ENCODE measurements around the gene TDRD10.

TDRD10 gene, protein sequence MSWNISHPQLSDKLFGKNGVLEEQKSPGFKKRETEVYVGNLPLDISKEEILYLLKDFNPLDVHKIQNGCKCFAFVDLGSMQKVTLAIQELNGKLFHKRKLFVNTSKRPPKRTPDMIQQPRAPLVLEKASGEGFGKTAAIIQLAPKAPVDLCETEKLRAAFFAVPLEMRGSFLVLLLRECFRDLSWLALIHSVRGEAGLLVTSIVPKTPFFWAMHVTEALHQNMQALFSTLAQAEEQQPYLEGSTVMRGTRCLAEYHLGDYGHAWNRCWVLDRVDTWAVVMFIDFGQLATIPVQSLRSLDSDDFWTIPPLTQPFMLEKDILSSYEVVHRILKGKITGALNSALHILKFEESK

DNA sequence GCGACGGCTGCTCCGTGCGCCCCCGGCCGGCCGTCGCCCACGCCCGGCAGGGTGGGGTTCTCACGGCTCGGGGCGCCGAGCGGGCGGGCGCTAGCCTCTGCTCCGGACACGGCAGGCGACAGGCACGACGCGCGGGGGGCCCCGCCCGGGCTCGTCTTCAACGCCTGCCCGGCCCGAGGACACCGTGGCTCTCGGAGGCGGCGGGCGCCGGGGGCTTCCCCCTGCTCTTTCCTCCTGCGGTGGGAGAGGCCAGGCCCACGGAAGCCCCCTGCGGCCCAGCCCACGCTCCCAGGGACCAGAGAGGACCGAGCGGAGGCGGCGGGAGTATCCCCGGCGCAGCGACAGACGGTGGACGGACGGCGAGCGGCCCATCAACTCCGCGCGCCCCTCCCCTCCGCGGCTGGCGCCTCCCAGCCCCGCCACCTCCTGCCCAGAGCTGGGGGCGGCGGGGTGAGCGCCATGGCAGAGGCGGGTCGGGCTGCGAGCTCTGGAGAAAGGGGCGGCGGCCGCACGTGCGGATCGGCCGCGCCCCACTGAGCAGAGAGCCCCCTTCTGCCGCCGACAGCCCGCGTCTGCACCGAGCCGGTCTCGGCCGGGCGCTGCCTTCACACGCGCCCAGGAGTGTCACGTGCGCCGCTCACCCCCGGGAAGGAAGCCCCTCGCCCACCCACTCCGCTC, at the start of gene TDRD10, which contains the start of gene SHE:
TDRD10 (plus strand) TSS at position 154 of the 678 bp plus-strand sequence. CDS start 4,685 bp downstream, outside the sequence.
SHE (minus strand) TSS at position 347 of the 678 bp plus-strand sequence. CDS start 386 bp downstream, outside the sequence.
- intact Hi-C loops (cut with DNase I): no loop called here
- DNase-seq: no peak

DNA sequence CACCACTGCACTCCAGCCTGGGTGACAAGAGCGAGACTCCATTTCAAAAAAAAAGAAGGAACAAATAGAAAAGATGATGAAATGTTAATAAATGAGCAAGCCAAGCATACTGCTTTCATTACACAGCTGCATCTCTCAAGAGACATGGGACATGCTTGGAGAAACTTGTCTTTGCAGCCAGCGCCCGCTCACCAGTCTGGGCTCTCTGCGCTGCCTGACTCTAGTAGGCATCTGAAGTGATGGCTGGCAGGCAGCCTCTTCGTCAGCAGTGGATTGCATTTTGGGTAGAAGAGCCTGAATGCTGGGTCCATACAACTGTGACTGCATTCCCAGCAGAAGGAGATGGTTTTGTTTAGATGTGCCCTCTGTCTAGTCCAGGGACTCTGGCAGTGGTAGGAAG, 48.9 kb upstream of the TDRD10 start:
- peak in 3 of 10 donors; percentile 45 to 80 (median 59) for DNase-seq
- intact Hi-C loops (cut with DNase I): no loop called here

DNA sequence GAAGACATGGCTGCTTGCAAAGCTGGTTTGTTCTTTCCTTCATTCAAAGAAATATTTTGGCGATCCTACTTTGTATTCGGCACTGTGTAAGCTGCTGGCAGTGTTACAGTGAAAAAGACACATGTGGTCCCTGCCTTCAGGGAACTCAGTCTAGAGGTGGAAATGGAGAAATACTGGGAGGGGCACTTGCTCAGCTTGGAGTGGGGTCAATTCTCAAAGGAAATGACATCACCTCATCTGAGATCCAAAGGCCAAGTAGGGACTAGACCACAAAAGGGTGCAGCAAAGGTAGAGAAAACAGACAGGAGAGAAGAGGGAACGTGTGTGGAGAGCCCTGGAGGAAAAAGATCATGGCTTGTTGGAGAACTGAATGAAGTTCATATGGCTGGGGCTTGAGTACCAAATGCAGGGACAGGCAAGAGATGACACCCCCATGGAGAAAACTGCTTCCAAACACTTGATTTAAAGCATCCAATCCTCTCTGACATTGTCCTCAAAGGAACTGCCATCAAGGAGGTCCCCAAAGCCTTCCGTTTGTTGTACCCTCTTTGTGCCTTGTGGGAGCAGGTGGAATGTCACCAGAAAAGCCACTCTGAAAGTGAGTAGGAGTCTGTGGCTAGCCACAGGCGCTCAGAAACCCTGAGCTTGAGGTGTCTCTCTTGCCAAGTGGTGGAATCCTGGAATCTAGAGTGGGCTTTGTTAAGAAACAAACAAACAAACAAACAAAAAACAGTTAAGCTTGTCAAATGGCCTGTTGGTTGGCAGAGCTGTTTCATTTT, 48.3 kb upstream of the TDRD10 start:
- DNase-seq: peak in 1 of 10 donors; percentile 5
- intact Hi-C loops (cut with DNase I): no loop called here

DNA sequence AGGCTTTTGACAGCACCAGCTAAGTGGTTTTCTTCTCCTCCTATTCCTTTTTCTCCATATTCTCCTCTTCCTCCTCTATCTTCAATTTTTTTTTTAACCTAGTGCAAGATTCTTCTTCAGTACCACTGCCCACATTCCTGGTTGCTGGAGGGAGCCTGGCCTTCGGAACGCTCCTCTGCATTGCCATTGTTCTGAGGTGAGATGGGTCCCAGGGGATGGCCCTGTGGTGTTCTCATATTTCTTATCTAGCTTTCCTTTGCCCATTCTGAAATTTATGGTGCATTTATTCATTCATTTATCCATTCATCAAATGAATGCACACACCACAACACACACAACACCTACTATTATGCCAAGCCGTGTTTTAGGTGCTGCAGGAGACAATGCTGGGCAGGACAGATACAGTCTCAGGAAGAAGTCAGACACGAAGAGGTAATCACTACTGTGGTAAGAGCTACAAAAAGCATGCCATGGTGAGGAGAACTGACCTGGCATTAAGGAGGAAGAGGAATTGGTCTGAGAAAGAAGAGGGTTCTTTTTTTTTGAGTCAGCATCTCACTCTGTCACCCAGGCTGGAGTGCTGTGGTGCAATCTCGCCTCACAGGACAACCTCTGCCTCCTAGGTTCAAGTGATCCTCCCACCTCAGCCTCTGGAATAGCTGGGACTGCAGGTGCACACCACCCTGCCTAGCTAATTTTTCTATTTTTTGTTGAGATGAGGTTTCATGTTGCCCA, 47.5 kb upstream of the TDRD10 start:
- peak in 1 of 10 donors; percentile 32 for DNase-seq
- intact Hi-C loops (cut with DNase I): no loop called here

DNA sequence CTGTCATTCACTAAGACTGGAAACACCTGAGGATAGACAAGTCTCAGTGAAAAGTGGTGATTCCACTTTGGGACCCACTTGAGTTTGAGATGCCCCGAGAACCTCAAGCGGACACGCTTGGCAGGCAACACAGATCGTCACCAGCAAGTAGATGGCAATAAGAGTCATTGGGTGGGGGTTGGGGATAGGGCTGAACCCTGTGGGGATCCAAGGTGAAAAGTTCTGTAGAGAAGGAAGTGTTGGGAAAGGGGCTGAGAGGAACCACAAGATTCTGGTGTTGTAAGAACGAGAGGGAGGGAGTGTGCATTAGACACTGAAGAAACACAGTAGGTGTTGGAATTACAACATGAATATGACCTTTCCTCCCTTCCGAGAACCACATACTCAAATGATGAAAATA, 45.4 kb upstream of the TDRD10 start:
- intact Hi-C loops (cut with DNase I): no loop called here
- no peak for DNase-seq

DNA sequence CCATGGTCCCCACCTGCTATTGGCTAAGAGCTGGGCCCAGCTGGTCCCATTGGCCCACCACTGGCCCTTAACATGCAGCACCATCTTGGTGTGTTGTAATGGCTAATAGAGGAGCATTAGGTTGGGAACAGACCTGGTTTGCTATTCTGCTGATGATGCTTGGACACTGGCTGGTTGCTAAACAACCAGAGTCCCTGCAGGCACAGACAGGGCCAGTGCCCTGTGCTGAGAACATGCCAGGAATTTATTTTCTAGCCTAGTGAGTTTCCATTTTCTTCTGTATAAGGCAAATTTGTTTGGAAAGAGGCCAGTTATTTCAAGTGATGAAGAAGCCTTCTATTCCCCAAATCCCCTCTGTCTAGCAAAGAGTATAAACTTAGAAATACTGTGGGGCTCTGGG, 42.9 kb upstream of the TDRD10 start:
- no peak for DNase-seq
- intact Hi-C loops (cut with DNase I): no loop called here

DNA sequence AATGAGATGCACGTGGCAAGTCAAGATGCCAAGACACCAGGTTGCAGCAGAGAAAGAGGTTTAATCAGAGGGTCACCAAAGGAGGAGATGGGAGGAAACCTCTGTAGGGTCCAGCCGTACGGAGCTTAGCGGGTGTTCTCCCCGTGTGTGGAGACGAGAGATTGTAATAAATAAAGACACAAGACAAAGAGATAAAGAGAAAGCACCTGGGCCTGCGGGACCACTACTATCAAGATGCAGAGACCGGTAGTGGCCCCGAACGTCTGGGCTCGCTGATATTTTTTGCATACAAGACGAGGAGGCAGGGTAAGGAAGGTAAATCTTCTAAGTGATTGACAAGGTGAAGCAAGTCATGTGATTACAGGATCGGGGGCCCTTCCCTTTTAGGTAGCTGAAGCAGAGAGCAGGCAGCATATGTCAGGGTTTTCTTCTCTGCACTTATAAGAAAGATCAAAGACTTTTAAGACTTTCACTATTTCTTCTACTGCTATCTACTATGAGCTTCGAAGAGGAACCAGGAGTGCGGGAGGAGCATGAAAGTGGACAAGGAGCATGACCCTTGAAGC, 41.2 kb upstream of the TDRD10 start:
- no peak for DNase-seq
- intact Hi-C loops (cut with DNase I): loop anchor here (10.0 kb wide), 1 partner anchor 56 kb away; the partner anchor contains the start of gene IL6R

DNA sequence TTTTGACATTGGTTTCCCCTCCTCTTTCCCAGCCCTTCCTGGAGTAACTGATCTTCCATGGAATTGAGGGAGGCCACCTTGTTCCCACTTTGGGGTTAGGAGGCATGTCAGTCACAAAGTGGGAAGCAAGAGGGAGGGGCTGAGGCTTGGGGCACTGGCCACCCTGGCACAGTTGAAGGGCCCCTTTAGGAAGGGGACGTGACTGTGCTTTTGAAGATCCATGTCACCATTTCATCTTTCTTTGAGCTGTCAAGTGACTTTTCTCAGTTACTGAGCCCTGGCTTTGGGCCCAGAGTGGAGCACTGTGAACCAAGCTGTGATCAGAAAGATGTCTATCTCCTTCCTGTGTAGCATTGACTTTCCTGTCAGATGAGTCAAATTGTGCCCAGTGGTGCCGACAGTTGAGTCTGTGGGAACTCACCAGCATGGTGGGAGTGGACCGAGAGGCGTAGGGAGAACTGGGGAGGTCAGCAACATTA, 38.5 kb upstream of the TDRD10 start:
- DNase-seq: no peak
- intact Hi-C loops (cut with DNase I): loop anchor here (10.0 kb wide), 1 partner anchor 59 kb away; the partner anchor contains the start of gene IL6R

DNA sequence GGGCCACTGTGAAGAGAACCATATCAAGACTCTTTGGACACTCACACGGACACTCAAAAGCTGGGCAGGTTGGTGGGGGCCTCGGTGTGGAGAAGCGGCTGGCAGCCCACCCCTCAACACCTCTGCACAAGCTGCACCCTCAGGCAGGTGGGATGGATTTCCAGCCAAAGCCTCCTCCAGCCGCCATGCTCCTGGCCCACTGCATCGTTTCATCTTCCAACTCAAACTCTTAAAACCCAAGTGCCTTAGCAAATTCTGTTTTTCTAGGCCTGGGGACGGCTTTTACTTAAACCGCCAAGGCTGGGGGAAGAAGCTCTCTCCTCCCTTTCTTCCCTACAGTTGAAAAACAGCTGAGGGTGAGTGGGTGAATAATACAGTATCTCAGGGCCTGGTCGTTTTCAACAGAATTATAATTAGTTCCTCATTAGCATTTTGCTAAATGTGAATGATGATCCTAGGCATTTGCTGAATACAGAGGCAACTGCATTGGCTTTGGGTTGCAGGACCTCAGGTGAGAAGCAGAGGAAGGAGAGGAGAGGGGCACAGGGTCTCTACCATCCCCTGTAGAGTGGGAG, 36.3 kb upstream of the TDRD10 start:
- DNase-seq: peak in 1 of 10 donors; percentile 49
- intact Hi-C loops (cut with DNase I): loop anchor here (5.0 to 10.0 kb wide), 2 partner anchors 61 to 113 kb away; partner anchors contain the start of gene IL6R

DNA sequence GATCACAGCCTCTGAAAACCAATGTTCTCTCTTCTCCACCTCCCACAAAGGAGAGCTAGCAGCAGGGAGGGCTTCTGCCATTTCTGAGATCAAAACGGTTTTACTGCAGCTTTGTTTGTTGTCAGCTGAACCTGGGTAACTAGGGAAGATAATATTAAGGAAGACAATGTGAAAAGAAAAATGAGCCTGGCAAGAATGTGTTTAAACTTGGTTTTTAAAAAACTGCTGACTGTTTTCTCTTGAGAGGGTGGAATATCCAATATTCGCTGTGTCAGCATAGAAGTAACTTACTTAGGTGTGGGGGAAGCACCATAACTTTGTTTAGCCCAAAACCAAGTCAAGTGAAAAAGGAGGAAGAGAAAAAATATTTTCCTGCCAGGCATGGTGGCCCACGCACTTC, 35.8 kb upstream of the TDRD10 start:
- no peak for DNase-seq
- intact Hi-C loops (cut with DNase I): loop anchor here (5.0 to 10.0 kb wide), 2 partner anchors 61 to 114 kb away; partner anchors contain the start of gene IL6R

DNA sequence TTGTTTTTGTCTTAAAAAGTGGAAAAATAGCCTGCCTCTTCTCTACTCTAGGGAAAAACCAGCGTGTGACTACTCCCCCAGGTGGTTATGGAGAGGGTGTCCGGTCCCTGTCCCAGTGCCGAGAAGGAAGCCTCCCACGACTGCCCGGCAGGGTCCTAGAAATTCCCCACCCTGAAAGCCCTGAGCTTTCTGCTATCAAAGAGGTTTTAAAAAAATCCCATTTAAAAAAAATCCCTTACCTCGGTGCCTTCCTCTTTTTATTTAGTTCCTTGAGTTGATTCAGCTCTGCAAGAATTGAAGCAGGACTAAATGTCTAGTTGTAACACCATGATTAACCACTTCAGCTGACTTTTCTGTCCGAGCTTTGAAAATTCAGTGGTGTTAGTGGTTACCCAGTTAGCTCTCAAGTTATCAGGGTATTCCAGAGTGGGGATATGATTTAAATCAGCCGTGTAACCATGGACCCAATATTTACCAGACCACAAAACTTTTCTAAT, 35.0 kb upstream of the TDRD10 start:
- intact Hi-C loops (cut with DNase I): loop anchor here (5.0 to 10.0 kb wide), 2 partner anchors 62 to 115 kb away; partner anchors contain the start of gene IL6R
- peak in 2 of 10 donors; percentile 13 to 81 for DNase-seq

DNA sequence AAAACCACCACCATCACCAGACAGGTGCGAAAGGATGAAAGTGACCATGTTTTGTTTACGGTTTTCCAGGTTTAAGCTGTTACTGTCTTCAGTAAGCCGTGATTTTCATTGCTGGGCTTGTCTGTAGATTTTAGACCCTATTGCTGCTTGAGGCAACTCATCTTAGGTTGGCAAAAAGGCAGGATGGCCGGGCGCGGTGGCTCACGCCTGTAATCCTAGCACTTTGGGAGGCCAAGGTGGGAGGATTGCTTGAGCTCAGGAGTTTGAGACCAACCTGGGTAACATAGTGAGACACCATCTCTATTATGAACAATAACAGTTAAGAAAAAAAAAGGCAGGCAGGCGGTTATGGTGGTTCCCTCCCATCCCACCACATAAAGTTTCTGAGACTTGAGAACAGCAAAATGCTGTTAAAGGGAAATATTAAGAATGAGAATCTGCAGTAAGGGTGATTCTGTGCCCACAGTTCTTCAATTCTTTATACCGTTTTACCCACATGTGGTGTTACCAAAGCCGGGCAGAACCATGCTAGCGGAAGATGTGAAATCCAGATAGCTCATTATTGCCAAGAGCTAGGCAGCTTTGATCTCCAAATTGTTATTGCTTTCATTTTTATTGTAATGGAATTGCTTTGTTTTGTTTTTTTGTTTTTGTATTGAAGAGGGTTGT, 34.5 kb upstream of the TDRD10 start:
- DNase-seq: peak in 1 of 10 donors; percentile 8

DNA sequence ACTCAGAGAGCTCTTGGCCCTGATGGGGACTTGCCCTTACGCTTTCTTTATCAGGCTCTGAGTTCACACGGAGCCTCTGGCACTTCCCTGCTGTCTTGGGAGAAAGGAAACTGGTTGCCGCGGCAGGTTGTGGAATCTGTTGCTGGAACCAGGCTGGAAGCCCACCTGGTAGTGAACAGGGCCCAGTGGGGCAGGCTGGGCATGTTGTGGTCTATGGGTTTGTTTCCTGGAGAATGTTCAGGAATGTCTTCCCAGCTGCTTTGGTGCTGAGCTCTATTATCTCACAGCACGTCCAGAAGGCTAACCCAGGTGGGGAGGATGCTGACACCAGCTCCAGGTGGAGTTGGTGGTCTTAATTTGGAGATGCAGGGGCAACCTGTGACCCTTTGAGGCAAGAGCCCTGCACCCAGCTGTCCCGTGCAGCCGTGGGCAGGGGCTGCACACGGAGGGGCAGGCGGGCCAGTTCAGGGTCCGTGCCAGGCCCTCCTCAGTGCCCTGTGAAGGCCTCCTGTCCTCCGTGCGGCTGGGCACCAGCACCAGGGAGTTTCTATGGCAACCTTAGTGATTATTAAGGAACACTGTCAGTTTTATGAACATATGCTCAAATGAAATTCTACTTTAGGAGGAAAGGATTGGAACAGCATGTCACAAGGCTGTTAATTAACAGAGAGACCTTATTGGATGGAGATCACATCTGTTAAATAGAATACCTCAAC, 33.3 kb upstream of the TDRD10 start:
- peak in 1 of 10 donors; percentile 55 for DNase-seq
- intact Hi-C loops (cut with DNase I): loop anchor here (5.0 to 10.0 kb wide), 2 partner anchors 64 to 116 kb away; partner anchors contain the start of gene IL6R

More for the DNA sequence above, 34.5 kb upstream of the TDRD10 start:
- intact Hi-C loops (cut with DNase I): loop anchor here (5.0 to 10.0 kb wide), 2 partner anchors 63 to 115 kb away; partner anchors contain the start of gene IL6R

DNA sequence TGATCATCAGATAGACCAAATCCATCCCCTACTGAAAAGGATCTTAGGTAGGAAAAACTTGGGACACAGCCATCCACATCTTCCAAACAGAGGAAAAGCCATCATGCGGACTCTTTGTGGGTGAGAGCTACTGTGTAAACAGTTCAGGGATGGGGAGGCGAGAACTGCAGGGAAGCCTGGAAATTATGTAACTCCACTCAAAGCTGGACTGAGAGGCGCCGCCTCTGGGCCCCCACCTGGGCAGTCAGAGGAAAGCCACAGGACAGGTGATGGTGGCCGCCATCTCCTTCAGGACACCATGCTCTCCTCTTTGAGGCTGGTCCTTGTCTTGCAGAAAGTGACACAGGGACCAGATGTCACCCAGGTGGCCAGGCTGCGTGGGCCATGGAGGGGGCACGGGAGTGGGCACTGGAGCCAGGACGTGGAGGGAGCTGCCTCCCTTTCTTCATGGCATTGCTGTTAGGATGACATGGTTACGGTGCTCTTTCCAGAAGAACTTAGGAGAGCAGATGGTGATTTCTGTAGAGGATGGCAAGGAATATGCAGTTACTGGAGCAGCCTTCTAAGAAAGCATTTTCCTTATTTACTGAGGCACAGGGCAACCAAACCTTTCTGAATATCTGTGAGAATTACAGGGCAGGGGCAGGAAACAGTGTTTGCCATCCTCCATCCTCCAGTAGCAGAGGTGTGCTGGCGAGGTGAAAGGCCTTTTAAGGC, 32.0 kb upstream of the TDRD10 start:
- peak in 1 of 10 donors; percentile 86 for DNase-seq
- intact Hi-C loops (cut with DNase I): loop anchor here (5.0 to 10.0 kb wide), 3 partner anchors 65 to 405 kb away; partner anchors contain the start of genes IL6R and KCNN3

DNA sequence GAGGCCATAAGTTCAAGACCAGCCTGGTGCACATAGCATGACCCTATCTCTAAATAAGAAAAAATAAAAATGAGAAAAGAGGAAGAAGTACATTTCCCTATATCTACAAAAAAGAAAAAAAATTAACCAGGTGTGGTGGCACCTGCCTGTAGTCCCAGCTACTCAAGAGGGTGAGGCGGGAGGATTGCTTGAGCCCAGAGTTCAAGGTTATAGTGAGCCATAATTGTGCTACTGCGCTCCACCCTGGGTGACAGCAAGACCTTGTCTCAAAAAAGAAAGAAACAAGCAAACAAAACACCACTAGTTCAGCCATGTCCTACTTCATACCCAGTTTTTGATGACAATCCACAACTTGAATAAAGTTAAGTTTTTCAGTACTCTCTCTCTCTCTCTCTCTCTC, 30.7 kb upstream of the TDRD10 start:
- DNase-seq: no peak
- intact Hi-C loops (cut with DNase I): loop anchor here (10.0 kb wide), 1 partner anchor 403 kb away; the partner anchor contains the start of gene KCNN3

DNA sequence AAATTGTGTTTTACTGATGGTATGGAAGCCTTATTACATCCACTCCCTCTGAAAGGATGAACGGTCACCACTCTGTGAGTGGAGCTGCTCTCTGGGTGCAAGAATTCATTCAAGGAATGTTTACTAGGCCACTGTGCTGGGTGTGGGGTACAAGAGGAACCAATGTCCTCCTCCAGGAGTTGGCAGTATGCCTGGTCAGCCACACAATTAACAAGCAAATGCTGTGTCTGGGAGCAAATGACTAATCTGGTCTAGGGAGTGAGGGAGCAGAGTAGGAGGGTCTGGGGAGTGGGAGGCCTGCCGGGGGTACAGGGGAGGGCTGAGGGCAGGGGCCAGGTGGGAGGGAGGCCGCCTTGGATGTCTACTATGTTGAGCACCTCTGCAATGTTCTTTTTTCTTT, 27.2 kb upstream of the TDRD10 start:
- DNase-seq: peak in 8 of 10 donors; percentile 53 to 94 (median 81)
- intact Hi-C loops (cut with DNase I): loop anchor here (10.0 kb wide), 1 partner anchor 400 kb away; the partner anchor contains the start of gene KCNN3
